ENCODE measurements around the gene ASIC5. TPM values are rescaled to one million over a fixed set of nuclear protein-coding genes. Genes with fewer than 3 reads are reported as not detected.

The ASIC5 gene
- total RNA-seq, 1 donor from 2014 or later, result not detected

- Histone ChIP-seq H3K27me3 (ENCODE audit: control insufficient read depth in 3 of 3, insufficient read depth in 3 of 3, low read length in 3 of 3) (no peaks in the 10 kb centered on the region), H3K9me3 (ENCODE audit: control insufficient read depth in 3 of 3, low read length in 3 of 3) (no peaks in the 10 kb centered on the region), H3K36me3 (ENCODE audit: control insufficient read depth in 3 of 3, insufficient read depth in 3 of 3, low read length in 3 of 3) (no peaks in the 10 kb centered on the region), H3K4me1 (ENCODE audit: control insufficient read depth in 3 of 3, insufficient read depth in 3 of 3, low read length in 3 of 3) (no peaks in the 10 kb centered on the region), H3K27ac (ENCODE audit: low read depth, low read length) (no peak overlapping the region), H3K4me3 (ENCODE audit: low read length in 3 of 3) (no peak overlapping the region), H3K9ac (ENCODE audit: low read depth in 1 of 3, low read length in 3 of 3) (no peak overlapping the region)
These were observed 24.0 kb downstream of the ASIC5 start for GRCh38 chr4:155842080-155842479.

GRCh38 chr4:155837203-155837796 lies 28.8 kb downstream of the ASIC5 start:
- Histone ChIP-seq H3K27me3 (ENCODE audit: control insufficient read depth in 3 of 3, insufficient read depth in 3 of 3, low read length in 3 of 3) (no peaks in the 10 kb centered on the region), H3K27ac (ENCODE audit: low read depth, low read length) (no peak overlapping the region), H3K4me3 (ENCODE audit: low read length in 3 of 3) (no peak overlapping the region), H3K9ac (ENCODE audit: low read depth in 1 of 3, low read length in 3 of 3) (no peak overlapping the region), H3K36me3 (ENCODE audit: control insufficient read depth in 3 of 3, insufficient read depth in 3 of 3, low read length in 3 of 3) (no peaks in the 10 kb centered on the region), H3K9me3 (ENCODE audit: control insufficient read depth in 3 of 3, low read length in 3 of 3) (no peaks in the 10 kb centered on the region), H3K4me1 (ENCODE audit: control insufficient read depth in 3 of 3, insufficient read depth in 3 of 3, low read length in 3 of 3) (no peaks in the 10 kb centered on the region)

GRCh38 chr4:155832664-155833063 lies 33.4 kb downstream of the ASIC5 start:
- H3K4me3 ChIP-seq (ENCODE audit: low read length in 3 of 3), result no peak overlapping the region
- no peaks in the 10 kb centered on the region for H3K9me3 ChIP-seq (ENCODE audit: control insufficient read depth in 3 of 3, low read length in 3 of 3)
- H3K36me3 ChIP-seq (ENCODE audit: control insufficient read depth in 3 of 3, insufficient read depth in 3 of 3, low read length in 3 of 3), result no peaks in the 10 kb centered on the region
- H3K4me1 ChIP-seq (ENCODE audit: control insufficient read depth in 3 of 3, insufficient read depth in 3 of 3, low read length in 3 of 3), result no peaks in the 10 kb centered on the region
- no peak overlapping the region for H3K27ac ChIP-seq (ENCODE audit: low read depth, low read length)
- H3K27me3 ChIP-seq (ENCODE audit: control insufficient read depth in 3 of 3, insufficient read depth in 3 of 3, low read length in 3 of 3), result no peaks in the 10 kb centered on the region
- H3K9ac ChIP-seq (ENCODE audit: low read depth in 1 of 3, low read length in 3 of 3), result no peak overlapping the region

- Histone ChIP-seq H3K27me3 (ENCODE audit: control insufficient read depth in 3 of 3, insufficient read depth in 3 of 3, low read length in 3 of 3) (no peaks in the 10 kb centered on the region), H3K9ac (ENCODE audit: low read depth in 1 of 3, low read length in 3 of 3) (no peak overlapping the region), H3K36me3 (ENCODE audit: control insufficient read depth in 3 of 3, insufficient read depth in 3 of 3, low read length in 3 of 3) (no peaks in the 10 kb centered on the region), H3K9me3 (ENCODE audit: control insufficient read depth in 3 of 3, low read length in 3 of 3) (no peaks in the 10 kb centered on the region), H3K27ac (ENCODE audit: low read depth, low read length) (no peak overlapping the region), H3K4me1 (ENCODE audit: control insufficient read depth in 3 of 3, insufficient read depth in 3 of 3, low read length in 3 of 3) (no peaks in the 10 kb centered on the region), H3K4me3 (ENCODE audit: low read length in 3 of 3) (no peak overlapping the region)
These were observed 37.4 kb downstream of the ASIC5 start for GRCh38 chr4:155828628-155829027.

- Histone ChIP-seq H3K27me3 (ENCODE audit: control insufficient read depth in 3 of 3, insufficient read depth in 3 of 3, low read length in 3 of 3) (no peaks in the 10 kb centered on the region), H3K9me3 (ENCODE audit: control insufficient read depth in 3 of 3, low read length in 3 of 3) (no peaks in the 10 kb centered on the region), H3K9ac (ENCODE audit: low read depth in 1 of 3, low read length in 3 of 3) (no peak overlapping the region), H3K4me3 (ENCODE audit: low read length in 3 of 3) (no peak overlapping the region), H3K4me1 (ENCODE audit: control insufficient read depth in 3 of 3, insufficient read depth in 3 of 3, low read length in 3 of 3) (no peaks in the 10 kb centered on the region), H3K27ac (ENCODE audit: low read depth, low read length) (no peak overlapping the region), H3K36me3 (ENCODE audit: control insufficient read depth in 3 of 3, insufficient read depth in 3 of 3, low read length in 3 of 3) (no peaks in the 10 kb centered on the region)
These were observed 43.5 kb downstream of the ASIC5 start for GRCh38 chr4:155822572-155822971.

- no peaks in the 10 kb centered on the region for H3K27me3 ChIP-seq (ENCODE audit: control insufficient read depth in 3 of 3, insufficient read depth in 3 of 3, low read length in 3 of 3)
- no peak overlapping the region for H3K4me3 ChIP-seq (ENCODE audit: low read length in 3 of 3)
These were observed 45.1 kb downstream of the ASIC5 start for GRCh38 chr4:155820887-155821518.

GRCh38 chr4:155819066-155819465 lies 47.0 kb downstream of the ASIC5 start:
- H3K9me3 ChIP-seq (ENCODE audit: control insufficient read depth in 3 of 3, low read length in 3 of 3), result no peaks in the 10 kb centered on the region
- no peaks in the 10 kb centered on the region for H3K27me3 ChIP-seq (ENCODE audit: control insufficient read depth in 3 of 3, insufficient read depth in 3 of 3, low read length in 3 of 3)
- H3K4me3 ChIP-seq (ENCODE audit: low read length in 3 of 3), result no peak overlapping the region
- H3K36me3 ChIP-seq (ENCODE audit: control insufficient read depth in 3 of 3, insufficient read depth in 3 of 3, low read length in 3 of 3), result no peaks in the 10 kb centered on the region
- no peaks in the 10 kb centered on the region for H3K4me1 ChIP-seq (ENCODE audit: control insufficient read depth in 3 of 3, insufficient read depth in 3 of 3, low read length in 3 of 3)
- no peak overlapping the region for H3K9ac ChIP-seq (ENCODE audit: low read depth in 1 of 3, low read length in 3 of 3)
- H3K27ac ChIP-seq (ENCODE audit: low read depth, low read length), result no peak overlapping the region

More at GRCh38 chr4:155820887-155821518, 45.1 kb downstream of the ASIC5 start:
- no peaks in the 10 kb centered on the region for H3K9me3 ChIP-seq (ENCODE audit: control insufficient read depth in 3 of 3, low read length in 3 of 3)
- no peak overlapping the region for H3K9ac ChIP-seq (ENCODE audit: low read depth in 1 of 3, low read length in 3 of 3)
- H3K36me3 ChIP-seq (ENCODE audit: control insufficient read depth in 3 of 3, insufficient read depth in 3 of 3, low read length in 3 of 3), result no peaks in the 10 kb centered on the region
- no peak overlapping the region for H3K27ac ChIP-seq (ENCODE audit: low read depth, low read length)
- H3K4me1 ChIP-seq (ENCODE audit: control insufficient read depth in 3 of 3, insufficient read depth in 3 of 3, low read length in 3 of 3), result no peaks in the 10 kb centered on the region

- H3K27ac ChIP-seq (ENCODE audit: low read depth, low read length), result no peak overlapping the region
- no peaks in the 10 kb centered on the region for H3K4me1 ChIP-seq (ENCODE audit: control insufficient read depth in 3 of 3, insufficient read depth in 3 of 3, low read length in 3 of 3)
- no peaks in the 10 kb centered on the region for H3K27me3 ChIP-seq (ENCODE audit: control insufficient read depth in 3 of 3, insufficient read depth in 3 of 3, low read length in 3 of 3)
- no peaks in the 10 kb centered on the region for H3K9me3 ChIP-seq (ENCODE audit: control insufficient read depth in 3 of 3, low read length in 3 of 3)
- no peak overlapping the region for H3K4me3 ChIP-seq (ENCODE audit: low read length in 3 of 3)
- no peak overlapping the region for H3K9ac ChIP-seq (ENCODE audit: low read depth in 1 of 3, low read length in 3 of 3)
- no peaks in the 10 kb centered on the region for H3K36me3 ChIP-seq (ENCODE audit: control insufficient read depth in 3 of 3, insufficient read depth in 3 of 3, low read length in 3 of 3)
These were observed 47.4 kb downstream of the ASIC5 start for GRCh38 chr4:155818639-155819038.

GRCh38 chr4:155811083-155811482 lies 55.0 kb downstream of the ASIC5 start:
- peaks cover 0 to 2% (median 0%) of the 10 kb centered on the region in 3 donors for H3K4me1 ChIP-seq (ENCODE audit: control insufficient read depth in 3 of 3, insufficient read depth in 3 of 3, low read length in 3 of 3)
- H3K27ac ChIP-seq (ENCODE audit: low read depth, low read length), result no peak overlapping the region
- no peaks in the 10 kb centered on the region for H3K9me3 ChIP-seq (ENCODE audit: control insufficient read depth in 3 of 3, low read length in 3 of 3)
- no peak overlapping the region for H3K9ac ChIP-seq (ENCODE audit: low read depth in 1 of 3, low read length in 3 of 3)
- no peak overlapping the region for H3K4me3 ChIP-seq (ENCODE audit: low read length in 3 of 3)
- no peaks in the 10 kb centered on the region for H3K36me3 ChIP-seq (ENCODE audit: control insufficient read depth in 3 of 3, insufficient read depth in 3 of 3, low read length in 3 of 3)
- H3K27me3 ChIP-seq (ENCODE audit: control insufficient read depth in 3 of 3, insufficient read depth in 3 of 3, low read length in 3 of 3), result no peaks in the 10 kb centered on the region

- no peak overlapping the region for H3K4me3 ChIP-seq (ENCODE audit: low read length in 3 of 3)
- H3K27me3 ChIP-seq (ENCODE audit: control insufficient read depth in 3 of 3, insufficient read depth in 3 of 3, low read length in 3 of 3), result no peaks in the 10 kb centered on the region
- H3K9ac ChIP-seq (ENCODE audit: low read depth in 1 of 3, low read length in 3 of 3), result no peak overlapping the region
- no peaks in the 10 kb centered on the region for H3K9me3 ChIP-seq (ENCODE audit: control insufficient read depth in 3 of 3, low read length in 3 of 3)
- H3K36me3 ChIP-seq (ENCODE audit: control insufficient read depth in 3 of 3, insufficient read depth in 3 of 3, low read length in 3 of 3), result no peaks in the 10 kb centered on the region
- H3K4me1 ChIP-seq (ENCODE audit: control insufficient read depth in 3 of 3, insufficient read depth in 3 of 3, low read length in 3 of 3), result peaks cover 0 to 2% (median 0%) of the 10 kb centered on the region in 3 donors
- H3K27ac ChIP-seq (ENCODE audit: low read depth, low read length), result no peak overlapping the region
These were observed 56.2 kb downstream of the ASIC5 start for GRCh38 chr4:155809835-155810234.

Measured in skeletal muscle tissue (tissue), 4 donors.